GM12878 (cell line): ENCODE data around the gene KANSL2. TPM values are rescaled to one million over a fixed set of nuclear protein-coding genes. Genes with fewer than 3 reads are reported as not detected.

ENCODE experiments used
- ATF7 ChIP-seq: fragments of 450-650 bp; IDR thresholded peaks from 2 replicates; pipeline ENCODE4 v1.6.1; 2016; ENCODE audit warnings: low read depth, mild to moderate bottlenecking
- BACH1 ChIP-seq: fragments of 450-650 bp; IDR thresholded peaks from 2 replicates; pipeline ENCODE4 v1.6.1; 2017; ENCODE audit warnings: mild to moderate bottlenecking, borderline replicate concordance
- E4F1 ChIP-seq: fragments of 450-650 bp; IDR thresholded peaks from 2 replicates; pipeline ENCODE4 v1.6.1; 2018; ENCODE audit warnings: borderline replicate concordance, mild to moderate bottlenecking; ENCODE audit not compliant: partially characterized antibody
- GATAD2B ChIP-seq: fragments of 450-650 bp; conservative IDR thresholded peaks from 2 replicates; pipeline ENCODE4 v1.6.1; 2017; ENCODE audit warnings: low read depth, mild to moderate bottlenecking, moderate library complexity
- MEF2B ChIP-seq: fragments of 450-650 bp; IDR thresholded peaks from 2 replicates; pipeline ENCODE4 v1.6.1; 2018; ENCODE audit warnings: mild to moderate bottlenecking, moderate library complexity; ENCODE audit not compliant: partially characterized antibody, poor library complexity, severe bottlenecking
- MYB ChIP-seq: fragments of 150-350 bp; IDR thresholded peaks from 2 replicates; pipeline ENCODE4 v1.6.1; 2014; ENCODE audit warnings: mild to moderate bottlenecking, low read depth, low read length, borderline replicate concordance
- NFIC ChIP-seq: IDR thresholded peaks from 2 replicates; pipeline ENCODE4 v1.6.1; 2012; ENCODE audit warnings: low read depth, mild to moderate bottlenecking, inconsistent platforms, low read length, moderate library complexity
- POLR2AphosphoS5 ChIP-seq: IDR thresholded peaks from 2 replicates; pipeline ENCODE4 v1.6.1; 2011; ENCODE audit warnings: mild to moderate bottlenecking, low read length, inconsistent platforms
- PRDM15 ChIP-seq: fragments of 450-650 bp; formaldehyde crosslinking; IDR thresholded peaks from 2 replicates; pipeline ENCODE4 v1.4.0; 2020; ENCODE audit warnings: mild to moderate bottlenecking, moderate library complexity
- RAD51 ChIP-seq: fragments of 450-650 bp; IDR thresholded peaks from 2 replicates; pipeline ENCODE4 v1.6.1; 2016; ENCODE audit warnings: moderate library complexity, mild to moderate bottlenecking, inconsistent platforms
- RB1 ChIP-seq: fragments of 450-650 bp; formaldehyde crosslinking; IDR thresholded peaks from 2 replicates; pipeline ENCODE4 v1.6.1; 2017; ENCODE audit warnings: mild to moderate bottlenecking, borderline replicate concordance
- SMC3 ChIP-seq: IDR thresholded peaks from 2 replicates; pipeline ENCODE4 v1.6.1; 2011; ENCODE audit warnings: low read length, improper control_type of control experiment, borderline replicate concordance
- STAT3 ChIP-seq: IDR thresholded peaks from 2 replicates; pipeline ENCODE4 v1.6.1; 2011; ENCODE audit warnings: low read depth, low read length, improper control_type of control experiment
- TAF1 ChIP-seq: IDR thresholded peaks from 2 replicates; pipeline ENCODE4 v1.6.1; 2011; ENCODE audit warnings: mild to moderate bottlenecking, low read depth, low read length, borderline replicate concordance
- TBL1XR1 ChIP-seq: IDR thresholded peaks from 2 replicates; pipeline ENCODE4 v1.6.1; 2012; ENCODE audit warnings: low read depth, low read length, improper control_type of control experiment
- ZNF622 ChIP-seq: fragments of 450-650 bp; IDR thresholded peaks from 2 replicates; pipeline ENCODE4 v1.6.1; 2017; ENCODE audit warnings: mild to moderate bottlenecking, inconsistent platforms
- polyA plus RNA-seq, 11 experiments: library from polyadenylated mRNA; depleted of rRNA in 4 of 11; unstranded in 6 of 11; stranded (reverse) in 5 of 11; fragments of >200 nt; fragmentation: Nextera tagmentation in 4 of 11; fragmentation: Illumina TruSeq in 1 of 11; extraction: Ambion mirVana in 4 of 11; extraction: Trizol in 1 of 11; gene quantifications; 1 replicate in 1 of 11; 2 replicates in 10 of 11; pipeline versions ENCODE4 v1.2.1 to v1.2.3, GENCODE V29; 2011 to 2016; ENCODE audit warnings: inconsistent platforms in 2 of 11, missing spikeins in 2 of 11, low read depth in 1 of 11
- total RNA-seq, 4 experiments: library from RNA; depleted of rRNA in 3 of 4; stranded (reverse); fragments of >200 nt in 3 of 4; fragmentation: Illumina TruSeq in 1 of 4; extraction: Trizol in 1 of 4; gene quantifications; 2 replicates each; pipeline versions ENCODE4 v1.2.1 to v1.2.3, GENCODE V29; 2013 to 2021
- TF ChIP-seq, protein P1 (sequence below): fragments of 450-650 bp; IDR thresholded peaks from 2 replicates; pipeline ENCODE4 v1.6.1; 2016; ENCODE audit warnings: mild to moderate bottlenecking
- TF ChIP-seq, protein P2 (sequence below): fragments of 450-650 bp; conservative IDR thresholded peaks from 2 replicates; pipeline ENCODE4 v1.6.1; 2017; ENCODE audit warnings: mild to moderate bottlenecking, moderate library complexity
- TF ChIP-seq, protein P3 (sequence below): IDR thresholded peaks from 2 replicates; pipeline ENCODE4 v1.6.1; 2011; ENCODE audit warnings: low read depth, low read length, improper control_type of control experiment, borderline replicate concordance

The KANSL2 gene
- total and polyA plus RNA-seq, 10 of the 15 experiments (the other 5 are each of a cell fraction or from before 2014, with no cell fraction given), result 28.1 to 54.8 (median 40.9) TPM

DNA sequence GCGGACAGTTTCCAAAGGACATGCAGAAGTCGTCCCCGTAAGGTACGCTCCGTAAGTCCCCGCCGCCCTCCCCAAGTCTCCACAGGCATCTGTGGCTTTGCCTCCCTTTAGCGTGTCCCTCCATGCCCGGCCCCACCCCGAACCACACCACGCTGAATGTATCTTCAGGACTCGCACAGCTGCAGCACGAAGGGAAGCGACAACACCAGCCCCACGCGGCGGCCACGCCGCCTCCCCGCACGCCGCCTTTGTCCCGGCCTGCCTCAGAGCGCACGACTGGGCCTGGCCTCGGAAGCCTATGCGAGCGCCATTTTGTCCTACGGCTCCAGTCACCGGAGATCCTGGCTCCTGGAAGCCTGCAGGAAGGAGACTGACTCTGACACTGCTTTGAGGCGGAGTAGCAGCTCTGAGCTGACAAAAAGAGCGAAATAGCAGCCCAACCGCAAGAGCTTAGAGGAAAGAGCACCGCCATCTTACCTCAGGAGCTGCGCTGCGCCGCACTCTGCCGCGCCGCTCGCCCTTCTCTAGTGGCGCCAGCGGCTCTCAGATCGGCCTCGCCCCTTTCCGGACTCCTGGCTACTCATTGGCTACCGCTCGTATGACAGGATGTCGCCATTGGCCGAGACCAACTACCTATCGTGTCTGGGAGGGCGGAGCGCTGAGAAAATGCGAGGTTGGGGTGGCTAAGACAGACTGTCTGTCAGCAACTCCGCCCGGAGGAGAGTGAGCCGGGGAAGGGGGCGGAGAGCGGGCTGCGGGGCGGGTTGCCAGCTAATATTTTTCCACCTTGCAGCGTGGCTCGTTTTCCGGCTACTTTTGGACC, at the start of gene KANSL2 (continued):
- TF ChIP-seq, protein P1, sequence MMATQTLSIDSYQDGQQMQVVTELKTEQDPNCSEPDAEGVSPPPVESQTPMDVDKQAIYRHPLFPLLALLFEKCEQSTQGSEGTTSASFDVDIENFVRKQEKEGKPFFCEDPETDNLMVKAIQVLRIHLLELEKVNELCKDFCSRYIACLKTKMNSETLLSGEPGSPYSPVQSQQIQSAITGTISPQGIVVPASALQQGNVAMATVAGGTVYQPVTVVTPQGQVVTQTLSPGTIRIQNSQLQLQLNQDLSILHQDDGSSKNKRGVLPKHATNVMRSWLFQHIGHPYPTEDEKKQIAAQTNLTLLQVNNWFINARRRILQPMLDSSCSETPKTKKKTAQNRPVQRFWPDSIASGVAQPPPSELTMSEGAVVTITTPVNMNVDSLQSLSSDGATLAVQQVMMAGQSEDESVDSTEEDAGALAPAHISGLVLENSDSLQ, result peak; percentile 98
- TF ChIP-seq RAD51, result no peak
- TF ChIP-seq STAT3, result no peak
- TF ChIP-seq ATF7, result peak; percentile 32; the same call in 1 of the 2 replicates
- TF ChIP-seq NFIC, result no peak
- peak; percentile 100 for TF ChIP-seq POLR2AphosphoS5
- peak; percentile 80; the same call in 1 of the 2 replicates for TF ChIP-seq RB1
- peak; percentile 99 for TF ChIP-seq TAF1
- peak; percentile 86 for TF ChIP-seq BACH1
- TF ChIP-seq GATAD2B, result peak; percentile 46; the same call in 1 of the 2 replicates
- no peak for TF ChIP-seq TBL1XR1
- TF ChIP-seq, protein P2, sequence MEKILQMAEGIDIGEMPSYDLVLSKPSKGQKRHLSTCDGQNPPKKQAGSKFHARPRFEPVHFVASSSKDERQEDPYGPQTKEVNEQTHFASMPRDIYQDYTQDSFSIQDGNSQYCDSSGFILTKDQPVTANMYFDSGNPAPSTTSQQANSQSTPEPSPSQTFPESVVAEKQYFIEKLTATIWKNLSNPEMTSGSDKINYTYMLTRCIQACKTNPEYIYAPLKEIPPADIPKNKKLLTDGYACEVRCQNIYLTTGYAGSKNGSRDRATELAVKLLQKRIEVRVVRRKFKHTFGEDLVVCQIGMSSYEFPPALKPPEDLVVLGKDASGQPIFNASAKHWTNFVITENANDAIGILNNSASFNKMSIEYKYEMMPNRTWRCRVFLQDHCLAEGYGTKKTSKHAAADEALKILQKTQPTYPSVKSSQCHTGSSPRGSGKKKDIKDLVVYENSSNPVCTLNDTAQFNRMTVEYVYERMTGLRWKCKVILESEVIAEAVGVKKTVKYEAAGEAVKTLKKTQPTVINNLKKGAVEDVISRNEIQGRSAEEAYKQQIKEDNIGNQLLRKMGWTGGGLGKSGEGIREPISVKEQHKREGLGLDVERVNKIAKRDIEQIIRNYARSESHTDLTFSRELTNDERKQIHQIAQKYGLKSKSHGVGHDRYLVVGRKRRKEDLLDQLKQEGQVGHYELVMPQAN, result peak; percentile 88
- TF ChIP-seq PRDM15 (CRISPR knock-in tag), result no peak
- TF ChIP-seq E4F1, result no peak
- TF ChIP-seq MEF2B, result no peak
- TF ChIP-seq MYB, result 0 out of 2 replicates have a peak, but pooled peaks have one; percentile 14
- TF ChIP-seq, protein P3, sequence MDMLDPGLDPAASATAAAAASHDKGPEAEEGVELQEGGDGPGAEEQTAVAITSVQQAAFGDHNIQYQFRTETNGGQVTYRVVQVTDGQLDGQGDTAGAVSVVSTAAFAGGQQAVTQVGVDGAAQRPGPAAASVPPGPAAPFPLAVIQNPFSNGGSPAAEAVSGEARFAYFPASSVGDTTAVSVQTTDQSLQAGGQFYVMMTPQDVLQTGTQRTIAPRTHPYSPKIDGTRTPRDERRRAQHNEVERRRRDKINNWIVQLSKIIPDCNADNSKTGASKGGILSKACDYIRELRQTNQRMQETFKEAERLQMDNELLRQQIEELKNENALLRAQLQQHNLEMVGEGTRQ, result no peak
- TF ChIP-seq SMC3, result no peak
- TF ChIP-seq ZNF622, result no peak
